ENCODE results near the gene DHRS12. TPM values are rescaled to one million over a fixed set of nuclear protein-coding genes. Genes with fewer than 3 reads are reported as not detected.
A peak's percentile ranks its signal among the peaks of the same experiment; 100 is the strongest.

DHRS12 gene
- total and polyA plus RNA-seq, 3 donors from 2014 or later: 11.4 to 16.8 (median 15.9) TPM

- Histone ChIP-seq H3K27ac (peak overlapping the region; percentile 55 to 75), H3K4me3 (no peak overlapping the region), H3K4me1 (peaks cover 35% of the 10 kb centered on the region), H3K9me3 (no peaks in the 10 kb centered on the region), H3K36me3 (ENCODE audit: low read depth, missing control alignments) (no peaks in the 10 kb centered on the region), H3K27me3 (no peaks in the 10 kb centered on the region)
- WGBS, 2 donors: 28 to 46% methylated on average over 2 of the region's 2 CpGs
- TF ChIP-seq POLR2A (IDR thresholded peaks at IDR 0.05) (no peak), CTCF (IDR thresholded peaks at IDR 0.05) (no peak)
- DNase-seq: no peak
- intact Hi-C loops (cut with DNase I; ENCODE audit: low total_unique reads): no loop called here
Observed at GRCh38 chr13:51746802-51747201, 57.2 kb downstream of the DHRS12 start.

- no peak overlapping the region for H3K27ac ChIP-seq
- no peak for TF ChIP-seq CTCF (IDR thresholded peaks at IDR 0.05)
- no peak for TF ChIP-seq POLR2A (IDR thresholded peaks at IDR 0.05)
- no peaks in the 10 kb centered on the region for H3K36me3 ChIP-seq (ENCODE audit: low read depth, missing control alignments)
- H3K4me3 ChIP-seq: no peak overlapping the region
- H3K9me3 ChIP-seq: no peaks in the 10 kb centered on the region
- H3K4me1 ChIP-seq: peaks cover 49% of the 10 kb centered on the region
- 93 to 95% methylated on average over 2 of the region's 2 CpGs for WGBS, 2 donors
- intact Hi-C loops (cut with DNase I; ENCODE audit: low total_unique reads): no loop called here
- no peak for DNase-seq
- no peaks in the 10 kb centered on the region for H3K27me3 ChIP-seq
Observed at GRCh38 chr13:51745243-51745642, 58.7 kb downstream of the DHRS12 start.

- Histone ChIP-seq H3K4me3 (no peak overlapping the region), H3K27me3 (no peaks in the 10 kb centered on the region), H3K36me3 (ENCODE audit: low read depth, missing control alignments) (no peaks in the 10 kb centered on the region), H3K27ac (peak overlapping the region; percentile 57 to 79), H3K4me1 (peaks cover 58% of the 10 kb centered on the region), H3K9me3 (no peaks in the 10 kb centered on the region)
- no peak for DNase-seq
- TF ChIP-seq POLR2A (IDR thresholded peaks at IDR 0.05) (no peak), CTCF (IDR thresholded peaks at IDR 0.05) (no peak)
- intact Hi-C loops (cut with DNase I; ENCODE audit: low total_unique reads): no loop called here
- WGBS, 2 donors: 87 to 88% methylated on average over 2 of the region's 2 CpGs
Observed at GRCh38 chr13:51742611-51743010, 61.4 kb downstream of the DHRS12 start.

GRCh38 chr13:51742031-51742430 lies 61.9 kb downstream of the DHRS12 start:
- H3K27me3 ChIP-seq: no peaks in the 10 kb centered on the region
- WGBS, 2 donors: 64 to 81% methylated on average over 2 of the region's 2 CpGs
- TF ChIP-seq CTCF (IDR thresholded peaks at IDR 0.05) (no peak), POLR2A (IDR thresholded peaks at IDR 0.05) (no peak)
- H3K27ac ChIP-seq: peak overlapping the region; percentile 79 to 81
- H3K4me3 ChIP-seq: no peak overlapping the region
- intact Hi-C loops (cut with DNase I; ENCODE audit: low total_unique reads): no loop called here
- peaks cover 52% of the 10 kb centered on the region for H3K4me1 ChIP-seq
- no peaks in the 10 kb centered on the region for H3K36me3 ChIP-seq (ENCODE audit: low read depth, missing control alignments)
- H3K9me3 ChIP-seq: no peaks in the 10 kb centered on the region
- DNase-seq: no peak

- TF ChIP-seq CTCF (IDR thresholded peaks at IDR 0.05) (no peak), POLR2A (IDR thresholded peaks at IDR 0.05) (no peak)
- Histone ChIP-seq H3K27ac (peak overlapping the region; percentile 79 to 81), H3K27me3 (no peaks in the 10 kb centered on the region), H3K4me3 (no peak overlapping the region), H3K4me1 (peaks cover 47% of the 10 kb centered on the region), H3K9me3 (no peaks in the 10 kb centered on the region), H3K36me3 (ENCODE audit: low read depth, missing control alignments) (no peaks in the 10 kb centered on the region)
- intact Hi-C loops (cut with DNase I; ENCODE audit: low total_unique reads): no loop called here
- 28 to 29% methylated on average over 5 of the region's 5 CpGs for WGBS, 2 donors
- no peak for DNase-seq
Observed at GRCh38 chr13:51740698-51741097, 63.3 kb downstream of the DHRS12 start.

All from testis (tissue), 3 donors.